ENCODE results near the gene PRKACG. TPM values are rescaled to one million over a fixed set of nuclear protein-coding genes. Genes with fewer than 3 reads are reported as not detected.

PRKACG gene
- total and polyA plus RNA-seq, 2 experiments from 2014 or later, result not detected

DNA sequence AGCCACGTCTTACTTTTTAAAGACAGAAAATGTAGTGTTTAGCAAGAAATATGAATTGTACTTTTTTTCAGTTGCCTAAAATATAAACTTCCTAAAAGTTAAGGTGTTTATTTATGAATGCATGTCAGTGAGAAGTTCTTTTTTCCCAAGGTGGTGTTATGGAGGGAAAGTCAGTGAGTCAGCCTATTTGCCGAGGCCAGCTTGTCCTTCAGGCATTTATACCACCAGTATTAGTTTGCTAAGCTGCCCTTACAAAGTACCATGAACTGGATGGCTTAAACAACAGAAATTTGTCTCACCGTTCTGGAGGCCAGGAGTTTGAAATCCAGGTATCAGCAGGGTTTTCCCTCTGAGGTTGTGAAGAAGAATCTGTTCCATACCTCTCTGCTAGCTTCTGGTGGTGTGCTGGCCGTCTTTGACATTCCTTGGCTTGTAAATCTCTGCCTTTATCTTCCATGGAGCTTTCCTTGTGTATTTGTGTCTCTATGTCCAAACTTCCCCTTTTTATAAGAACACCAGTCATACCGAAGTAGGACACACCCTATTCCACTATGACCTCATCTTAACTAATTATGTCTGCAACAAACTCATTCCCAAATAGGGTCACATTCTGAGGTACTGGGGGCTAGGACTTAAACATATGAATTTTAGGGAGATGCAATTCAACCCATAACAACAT lies 38.4 kb downstream of the PRKACG start (continued):
- TF ChIP-seq, protein P1, sequence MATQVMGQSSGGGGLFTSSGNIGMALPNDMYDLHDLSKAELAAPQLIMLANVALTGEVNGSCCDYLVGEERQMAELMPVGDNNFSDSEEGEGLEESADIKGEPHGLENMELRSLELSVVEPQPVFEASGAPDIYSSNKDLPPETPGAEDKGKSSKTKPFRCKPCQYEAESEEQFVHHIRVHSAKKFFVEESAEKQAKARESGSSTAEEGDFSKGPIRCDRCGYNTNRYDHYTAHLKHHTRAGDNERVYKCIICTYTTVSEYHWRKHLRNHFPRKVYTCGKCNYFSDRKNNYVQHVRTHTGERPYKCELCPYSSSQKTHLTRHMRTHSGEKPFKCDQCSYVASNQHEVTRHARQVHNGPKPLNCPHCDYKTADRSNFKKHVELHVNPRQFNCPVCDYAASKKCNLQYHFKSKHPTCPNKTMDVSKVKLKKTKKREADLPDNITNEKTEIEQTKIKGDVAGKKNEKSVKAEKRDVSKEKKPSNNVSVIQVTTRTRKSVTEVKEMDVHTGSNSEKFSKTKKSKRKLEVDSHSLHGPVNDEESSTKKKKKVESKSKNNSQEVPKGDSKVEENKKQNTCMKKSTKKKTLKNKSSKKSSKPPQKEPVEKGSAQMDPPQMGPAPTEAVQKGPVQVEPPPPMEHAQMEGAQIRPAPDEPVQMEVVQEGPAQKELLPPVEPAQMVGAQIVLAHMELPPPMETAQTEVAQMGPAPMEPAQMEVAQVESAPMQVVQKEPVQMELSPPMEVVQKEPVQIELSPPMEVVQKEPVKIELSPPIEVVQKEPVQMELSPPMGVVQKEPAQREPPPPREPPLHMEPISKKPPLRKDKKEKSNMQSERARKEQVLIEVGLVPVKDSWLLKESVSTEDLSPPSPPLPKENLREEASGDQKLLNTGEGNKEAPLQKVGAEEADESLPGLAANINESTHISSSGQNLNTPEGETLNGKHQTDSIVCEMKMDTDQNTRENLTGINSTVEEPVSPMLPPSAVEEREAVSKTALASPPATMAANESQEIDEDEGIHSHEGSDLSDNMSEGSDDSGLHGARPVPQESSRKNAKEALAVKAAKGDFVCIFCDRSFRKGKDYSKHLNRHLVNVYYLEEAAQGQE (IDR thresholded peaks at IDR 0.05; ENCODE audit: unreplicated experiment), result no peak
- TF ChIP-seq, protein P2, sequence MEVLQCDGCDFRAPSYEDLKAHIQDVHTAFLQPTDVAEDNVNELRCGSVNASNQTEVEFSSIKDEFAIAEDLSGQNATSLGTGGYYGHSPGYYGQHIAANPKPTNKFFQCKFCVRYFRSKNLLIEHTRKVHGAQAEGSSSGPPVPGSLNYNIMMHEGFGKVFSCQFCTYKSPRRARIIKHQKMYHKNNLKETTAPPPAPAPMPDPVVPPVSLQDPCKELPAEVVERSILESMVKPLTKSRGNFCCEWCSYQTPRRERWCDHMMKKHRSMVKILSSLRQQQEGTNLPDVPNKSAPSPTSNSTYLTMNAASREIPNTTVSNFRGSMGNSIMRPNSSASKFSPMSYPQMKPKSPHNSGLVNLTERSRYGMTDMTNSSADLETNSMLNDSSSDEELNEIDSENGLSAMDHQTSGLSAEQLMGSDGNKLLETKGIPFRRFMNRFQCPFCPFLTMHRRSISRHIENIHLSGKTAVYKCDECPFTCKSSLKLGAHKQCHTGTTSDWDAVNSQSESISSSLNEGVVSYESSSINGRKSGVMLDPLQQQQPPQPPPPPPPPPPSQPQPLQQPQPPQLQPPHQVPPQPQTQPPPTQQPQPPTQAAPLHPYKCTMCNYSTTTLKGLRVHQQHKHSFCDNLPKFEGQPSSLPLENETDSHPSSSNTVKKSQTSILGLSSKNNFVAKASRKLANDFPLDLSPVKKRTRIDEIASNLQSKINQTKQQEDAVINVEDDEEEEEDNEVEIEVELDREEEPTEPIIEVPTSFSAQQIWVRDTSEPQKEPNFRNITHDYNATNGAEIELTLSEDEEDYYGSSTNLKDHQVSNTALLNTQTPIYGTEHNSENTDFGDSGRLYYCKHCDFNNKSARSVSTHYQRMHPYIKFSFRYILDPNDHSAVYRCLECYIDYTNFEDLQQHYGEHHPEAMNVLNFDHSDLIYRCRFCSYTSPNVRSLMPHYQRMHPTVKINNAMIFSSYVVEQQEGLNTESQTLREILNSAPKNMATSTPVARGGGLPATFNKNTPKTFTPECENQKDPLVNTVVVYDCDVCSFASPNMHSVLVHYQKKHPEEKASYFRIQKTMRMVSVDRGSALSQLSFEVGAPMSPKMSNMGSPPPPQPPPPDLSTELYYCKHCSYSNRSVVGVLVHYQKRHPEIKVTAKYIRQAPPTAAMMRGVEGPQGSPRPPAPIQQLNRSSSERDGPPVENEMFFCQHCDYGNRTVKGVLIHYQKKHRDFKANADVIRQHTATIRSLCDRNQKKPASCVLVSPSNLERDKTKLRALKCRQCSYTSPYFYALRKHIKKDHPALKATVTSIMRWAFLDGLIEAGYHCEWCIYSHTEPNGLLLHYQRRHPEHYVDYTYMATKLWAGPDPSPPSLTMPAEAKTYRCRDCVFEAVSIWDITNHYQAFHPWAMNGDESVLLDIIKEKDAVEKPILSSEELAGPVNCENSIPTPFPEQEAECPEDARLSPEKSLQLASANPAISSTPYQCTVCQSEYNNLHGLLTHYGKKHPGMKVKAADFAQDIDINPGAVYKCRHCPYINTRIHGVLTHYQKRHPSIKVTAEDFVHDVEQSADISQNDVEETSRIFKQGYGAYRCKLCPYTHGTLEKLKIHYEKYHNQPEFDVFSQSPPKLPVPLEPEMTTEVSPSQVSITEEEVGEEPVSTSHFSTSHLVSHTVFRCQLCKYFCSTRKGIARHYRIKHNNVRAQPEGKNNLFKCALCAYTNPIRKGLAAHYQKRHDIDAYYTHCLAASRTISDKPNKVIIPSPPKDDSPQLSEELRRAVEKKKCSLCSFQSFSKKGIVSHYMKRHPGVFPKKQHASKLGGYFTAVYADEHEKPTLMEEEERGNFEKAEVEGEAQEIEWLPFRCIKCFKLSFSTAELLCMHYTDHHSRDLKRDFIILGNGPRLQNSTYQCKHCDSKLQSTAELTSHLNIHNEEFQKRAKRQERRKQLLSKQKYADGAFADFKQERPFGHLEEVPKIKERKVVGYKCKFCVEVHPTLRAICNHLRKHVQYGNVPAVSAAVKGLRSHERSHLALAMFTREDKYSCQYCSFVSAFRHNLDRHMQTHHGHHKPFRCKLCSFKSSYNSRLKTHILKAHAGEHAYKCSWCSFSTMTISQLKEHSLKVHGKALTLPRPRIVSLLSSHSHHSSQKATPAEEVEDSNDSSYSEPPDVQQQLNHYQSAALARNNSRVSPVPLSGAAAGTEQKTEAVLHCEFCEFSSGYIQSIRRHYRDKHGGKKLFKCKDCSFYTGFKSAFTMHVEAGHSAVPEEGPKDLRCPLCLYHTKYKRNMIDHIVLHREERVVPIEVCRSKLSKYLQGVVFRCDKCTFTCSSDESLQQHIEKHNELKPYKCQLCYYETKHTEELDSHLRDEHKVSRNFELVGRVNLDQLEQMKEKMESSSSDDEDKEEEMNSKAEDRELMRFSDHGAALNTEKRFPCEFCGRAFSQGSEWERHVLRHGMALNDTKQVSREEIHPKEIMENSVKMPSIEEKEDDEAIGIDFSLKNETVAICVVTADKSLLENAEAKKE (CRISPR knock-in tag; IDR thresholded peaks at IDR 0.05), result no peak
- TF ChIP-seq STAT1 (IDR thresholded peaks at IDR 0.05; ENCODE audit: unreplicated experiment) (no peak), ZNF114 (CRISPR knock-in tag; IDR thresholded peaks at IDR 0.05) (no peak), ZNF331 (CRISPR knock-in tag; IDR thresholded peaks at IDR 0.05; ENCODE audit: low read depth) (no peak), POLR2AphosphoS5 (IDR thresholded peaks at IDR 0.05; ENCODE audit: low read depth) (no peak)
